ENCODE measurements around the gene STAG1. TPM values are rescaled to one million over a fixed set of nuclear protein-coding genes. Genes with fewer than 3 reads are reported as not detected.
"Not testable (repeated sequence)": the region's sequence is repeated elsewhere in the genome, so short reads cannot be mapped to it uniquely, and the experiment has no call there.

Gene STAG1
- polyA plus RNA-seq, 1 donor = 30.3 TPM

DNA sequence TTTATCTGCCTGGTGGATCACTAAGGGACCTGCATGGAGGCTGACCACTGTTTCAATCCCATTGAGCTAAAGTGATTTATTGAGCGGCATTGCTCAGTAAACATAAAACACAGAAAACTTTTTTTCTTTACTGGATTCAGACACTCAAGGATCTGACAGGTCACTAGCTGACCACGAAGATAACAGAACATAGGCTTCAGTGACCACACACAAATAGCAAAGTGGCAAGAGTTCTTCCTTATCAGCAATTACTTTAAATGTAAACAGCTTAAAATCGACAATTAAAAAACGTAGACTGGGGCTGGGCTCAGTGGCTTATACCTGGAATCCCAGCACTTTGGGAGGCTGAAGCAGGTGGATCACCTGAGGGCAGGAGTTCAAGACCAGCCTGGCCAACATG, 48.7 kb downstream of the STAG1 start:
- DNase-seq (ENCODE audit: low read depth) = no peak

DNA sequence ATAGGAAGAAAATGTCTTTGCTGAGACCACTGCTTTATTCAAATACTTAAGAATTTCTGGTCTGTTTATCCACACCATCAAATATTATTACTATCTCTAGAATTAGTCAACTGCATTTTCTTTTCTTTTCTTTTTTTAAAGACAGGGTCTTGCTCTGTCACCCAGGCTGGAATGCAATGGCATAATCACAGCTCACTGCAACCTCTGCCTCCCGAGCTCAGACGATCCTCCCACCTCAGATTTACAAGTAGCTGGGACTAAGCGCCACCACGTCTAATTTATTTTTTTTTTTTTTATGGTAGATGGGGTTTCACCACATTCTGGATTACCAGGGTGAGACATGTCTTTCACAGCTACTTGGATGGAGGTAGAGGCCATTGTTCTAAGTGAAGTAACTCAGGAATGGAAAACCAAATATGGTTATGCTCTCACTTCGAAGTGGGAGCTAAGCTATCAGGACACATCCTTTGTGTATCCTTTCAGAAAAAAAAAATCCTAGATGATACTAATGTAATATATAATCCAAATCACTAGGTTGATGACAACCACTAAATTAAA, 52.8 kb downstream of the STAG1 start:
- no peak for DNase-seq (ENCODE audit: low read depth)

DNA sequence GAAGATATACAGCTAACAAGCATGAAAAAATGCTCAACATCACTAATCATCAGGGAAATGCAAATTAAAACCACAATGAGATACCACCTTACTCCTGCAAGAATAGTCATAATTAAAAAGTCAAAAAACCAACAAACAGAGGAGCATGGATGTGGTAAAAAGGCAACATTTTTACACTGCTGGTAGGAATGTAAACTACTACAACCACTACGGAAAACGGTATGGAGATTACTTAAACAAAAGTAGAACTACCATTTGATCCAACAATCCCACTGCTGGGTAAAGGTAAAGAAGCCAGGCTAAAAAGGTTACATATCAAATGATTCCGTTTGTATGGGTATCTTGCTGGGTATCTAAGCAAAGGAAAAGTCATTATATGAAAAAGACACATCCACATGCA, 53.8 kb downstream of the STAG1 start:
- no peak for DNase-seq (ENCODE audit: low read depth)

DNA sequence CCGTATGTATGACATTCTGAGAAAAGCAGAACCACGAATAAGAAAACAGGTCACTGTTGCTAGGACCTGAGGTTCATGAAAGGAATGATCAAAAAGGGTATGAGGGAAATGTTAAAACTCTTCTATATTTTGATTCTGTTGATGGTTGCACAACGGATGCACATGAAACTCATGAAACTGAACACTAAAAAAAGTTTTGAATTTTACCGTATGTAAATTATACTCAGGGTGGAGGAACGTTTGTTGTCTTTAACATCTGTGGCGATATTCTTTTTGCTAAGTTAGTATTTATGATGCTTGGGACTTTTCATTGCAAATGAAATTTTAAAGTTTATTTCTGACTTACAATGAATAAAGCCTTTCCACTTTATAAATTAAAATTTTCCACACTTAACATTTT, 55.4 kb downstream of the STAG1 start:
- no peak for DNase-seq (ENCODE audit: low read depth)

DNA sequence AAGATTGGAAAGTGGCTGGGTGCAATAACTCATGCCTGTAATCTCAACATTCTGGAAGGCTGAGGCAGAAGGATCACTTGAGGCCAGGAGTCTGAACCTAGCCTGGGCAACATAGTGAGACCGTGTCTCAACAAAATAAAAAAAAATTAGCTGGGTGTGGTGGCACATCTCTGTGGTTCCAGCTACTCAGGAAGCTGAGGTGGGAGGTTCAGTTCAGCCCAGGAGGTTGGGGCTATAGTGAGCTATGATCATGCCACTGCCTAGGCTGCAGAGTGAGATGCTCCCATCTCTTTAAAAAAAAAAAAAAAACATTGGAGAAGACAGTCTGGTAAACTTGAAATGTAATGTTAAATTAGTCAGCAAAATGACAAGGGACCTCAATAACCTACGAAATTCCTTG, 57.9 kb downstream of the STAG1 start:
- no peak for DNase-seq (ENCODE audit: low read depth)

GRCh38 chr3:136690599-136690998, 61.6 kb downstream of the STAG1 start:
- DNase-seq (ENCODE audit: low read depth) = no peak

- DNase-seq (ENCODE audit: low read depth) = no peak
Observed at GRCh38 chr3:136685882-136686281, 66.3 kb downstream of the STAG1 start.

GRCh38 chr3:136682740-136683312, 69.4 kb downstream of the STAG1 start:
- no peak for DNase-seq (ENCODE audit: low read depth)

GRCh38 chr3:136678981-136679380, 73.2 kb downstream of the STAG1 start:
- DNase-seq (ENCODE audit: low read depth) = no peak

GRCh38 chr3:136676009-136676408, 76.2 kb downstream of the STAG1 start:
- no peak for DNase-seq (ENCODE audit: low read depth)

DNA sequence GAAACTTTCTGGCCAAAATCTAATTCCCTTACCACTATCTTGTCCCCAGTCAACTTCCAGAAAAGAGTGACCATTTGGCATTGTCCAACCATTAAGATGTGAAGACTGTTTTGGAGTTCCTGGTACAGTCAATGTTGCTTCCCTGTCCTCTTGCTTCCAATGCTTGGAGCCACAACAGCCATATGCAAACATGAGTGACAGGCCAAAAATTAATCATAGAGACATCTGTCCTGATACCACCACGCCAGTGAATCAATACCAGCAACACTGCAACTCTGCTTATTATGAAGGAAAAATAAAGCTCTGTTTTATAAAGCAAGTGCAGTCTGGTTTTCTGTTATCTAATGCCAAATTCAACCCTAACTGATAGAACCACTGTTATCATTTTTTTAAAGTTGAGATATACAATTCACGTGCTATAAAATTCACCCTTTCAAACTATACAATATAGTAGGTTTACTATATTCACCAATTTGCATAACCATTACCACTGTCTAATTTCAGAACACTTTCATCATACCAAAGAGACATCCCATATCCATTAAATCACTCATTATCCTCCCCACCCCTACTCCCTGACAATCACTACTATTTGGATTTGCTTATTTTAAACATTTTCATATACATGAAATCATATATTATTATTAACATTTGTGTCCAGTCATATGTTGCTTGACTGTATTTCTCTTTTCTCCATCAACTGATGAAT, 76.9 kb downstream of the STAG1 start:
- DNase-seq (ENCODE audit: low read depth) = no peak

GRCh38 chr3:136672457-136672856, 79.7 kb downstream of the STAG1 start:
- DNase-seq (ENCODE audit: low read depth) = no peak

DNA sequence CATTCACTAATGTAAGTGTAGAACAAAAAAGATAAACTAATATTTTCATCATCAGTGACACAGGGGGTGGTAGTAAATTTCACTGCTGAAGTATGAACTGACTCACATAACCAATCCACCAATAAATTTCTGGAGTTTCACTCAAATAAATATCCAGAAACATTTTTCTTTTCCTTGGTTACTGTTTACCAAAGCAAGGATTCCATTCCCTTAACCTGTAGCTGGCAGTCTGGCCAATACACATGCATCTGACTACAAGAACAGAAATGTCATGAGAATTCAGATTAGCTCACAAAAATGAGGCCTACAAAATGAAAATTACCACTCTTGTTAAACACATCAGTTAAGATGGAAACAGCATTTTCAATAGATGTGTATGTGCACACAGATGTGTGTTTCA, 80.3 kb downstream of the STAG1 start:
- DNase-seq (ENCODE audit: low read depth) = no peak

GRCh38 chr3:136670166-136670565, 82.0 kb downstream of the STAG1 start:
- no peak for DNase-seq (ENCODE audit: low read depth)

GRCh38 chr3:136667081-136667480, 85.1 kb downstream of the STAG1 start:
- DNase-seq (ENCODE audit: low read depth) = no peak

- DNase-seq (ENCODE audit: low read depth) = not testable (repeated sequence)
Observed at GRCh38 chr3:136666301-136666700, 85.9 kb downstream of the STAG1 start.

GRCh38 chr3:136664771-136665170, 87.4 kb downstream of the STAG1 start:
- no peak for DNase-seq (ENCODE audit: low read depth)

- DNase-seq (ENCODE audit: low read depth) = no peak
Observed at GRCh38 chr3:136661282-136661681, 90.9 kb downstream of the STAG1 start.

DNA sequence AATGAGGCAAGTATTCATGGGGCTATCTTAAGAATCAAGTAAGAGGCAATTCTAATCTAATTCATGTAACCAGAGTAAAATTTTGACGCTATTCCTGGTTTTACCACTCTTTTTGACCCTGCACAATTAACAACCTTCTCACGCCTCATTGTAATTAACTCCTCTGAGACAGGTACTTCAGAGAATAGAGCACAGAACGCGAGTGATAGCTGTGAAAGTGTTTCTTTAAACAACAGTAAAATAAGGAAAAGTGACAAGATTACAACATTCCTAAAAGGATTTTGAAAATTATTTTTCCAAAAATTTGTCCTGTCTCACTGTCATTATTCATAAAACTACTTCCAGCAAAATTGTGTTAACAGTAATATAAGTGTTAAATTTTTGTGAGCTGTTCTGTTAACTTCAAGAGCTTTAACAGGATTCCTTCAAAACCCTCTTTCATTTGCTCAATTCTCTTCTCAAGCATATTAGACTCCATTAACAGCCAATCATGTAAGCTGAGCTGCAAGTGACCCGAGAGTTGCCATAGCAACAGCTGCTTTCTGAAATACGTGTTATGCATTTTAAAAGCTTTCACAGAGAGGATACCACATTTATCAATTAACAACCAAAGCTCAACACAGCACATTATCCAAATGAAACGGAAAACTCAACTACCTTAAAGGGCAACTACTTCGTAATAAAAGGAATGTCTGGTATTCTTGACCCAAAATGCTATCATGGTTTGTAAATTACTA, 93.1 kb downstream of the STAG1 start:
- no peak for DNase-seq (ENCODE audit: low read depth)

GRCh38 chr3:136657526-136657925, 94.7 kb downstream of the STAG1 start:
- no peak for DNase-seq (ENCODE audit: low read depth)

- no peak for DNase-seq (ENCODE audit: low read depth)
Observed at GRCh38 chr3:136653628-136654027, 98.5 kb downstream of the STAG1 start.

- DNase-seq (ENCODE audit: low read depth) = no peak
Observed at GRCh38 chr3:136651581-136651980, 100.6 kb downstream of the STAG1 start.

GRCh38 chr3:136650461-136650860, 101.7 kb downstream of the STAG1 start:
- no peak for DNase-seq (ENCODE audit: low read depth)

Data from forelimb muscle (tissue), 1 donor.